Retinal pigment epithelial cell (primary cell): ENCODE data around the gene MCUB.
"Not testable (repeated sequence)": the region's sequence is repeated elsewhere in the genome, so short reads cannot be mapped to it uniquely, and the experiment has no call there.

Experiments used
- DNase-seq: peaks from one replicate; pipeline ENCODE4 v3.0.0-alpha.2; 2010; ENCODE audit warnings: low read depth
- H3K4me3 ChIP-seq: 2 replicates; pipeline ENCODE4 v1.5.1; 2011; ENCODE audit warnings: mild to moderate bottlenecking, low read length, control low read depth, moderate library complexity
- CTCF ChIP-seq: conservative IDR thresholded peaks from 2 replicates; pipeline ENCODE4 v1.5.1; 2011; ENCODE audit warnings: low read depth, low read length, control low read depth, inconsistent platforms

Gene MCUB

GRCh38 chr4:109548655-109549054 lies 11.4 kb upstream of the MCUB start:
- TF ChIP-seq CTCF = no peak
- H3K4me3 ChIP-seq = no peak overlapping the region
- peak; percentile 66 for DNase-seq

GRCh38 chr4:109552237-109552636 lies 7.8 kb upstream of the MCUB start:
- DNase-seq = no peak
- no peak for TF ChIP-seq CTCF
- H3K4me3 ChIP-seq = no peak overlapping the region

- no peak for DNase-seq
- H3K4me3 ChIP-seq = no peak overlapping the region
- no peak for TF ChIP-seq CTCF
Observed at GRCh38 chr4:109553130-109553529, 6.9 kb upstream of the MCUB start.

- DNase-seq = no peak
- no peak for TF ChIP-seq CTCF
- H3K4me3 ChIP-seq = no peak overlapping the region
Observed at GRCh38 chr4:109554971-109555370, 5.1 kb upstream of the MCUB start.

GRCh38 chr4:109557433-109557832 lies 2.6 kb upstream of the MCUB start:
- H3K4me3 ChIP-seq = no peak overlapping the region
- TF ChIP-seq CTCF = no peak
- DNase-seq = no peak

GRCh38 chr4:109558095-109558494 lies 2.0 kb upstream of the MCUB start:
- not testable (repeated sequence) for H3K4me3 ChIP-seq, DNase-seq

GRCh38 chr4:109559625-109559982 lies 442 bp upstream of the MCUB start:
- H3K4me3 ChIP-seq = peak overlapping the region; percentile 78
- DNase-seq = no peak
- TF ChIP-seq CTCF = no peak
